HepG2 (cell line): Measurements from ENCODE around the gene CSNK1D. TPM values are rescaled to one million over a fixed set of nuclear protein-coding genes. Genes with fewer than 3 reads are reported as not detected.
A peak's percentile ranks its signal among the peaks of the same experiment; 100 is the strongest.

ENCODE experiments used
- CREM ChIP-seq, 2 experiments: sonication (generic) in 1 of 2; formaldehyde crosslinking in 1 of 2; IDR thresholded peaks; 2 replicates each; pipeline versions ENCODE4 v1.4.0 to v1.6.1; 2016 to 2020; ENCODE audit warnings: antibody characterized with exemption in 1 of 2, mild to moderate bottlenecking in 1 of 2, missing genetic modification reagents in 1 of 2
- GMEB1 ChIP-seq: sonication (generic); formaldehyde crosslinking; IDR thresholded peaks from 2 replicates; pipeline ENCODE4 v1.5.1; 2020; ENCODE audit warnings: missing genetic modification reagents, mild to moderate bottlenecking, borderline replicate concordance
- NR2F2 ChIP-seq: IDR thresholded peaks from 2 replicates; pipeline ENCODE4 v1.6.1; 2012; ENCODE audit warnings: low read depth, inconsistent platforms, borderline replicate concordance
- RBFOX2 ChIP-seq: fragments of 200-400 bp; formaldehyde crosslinking; IDR thresholded peaks from 2 replicates; pipeline ENCODE4 v1.6.1; 2017; ENCODE audit warnings: low read depth, mild to moderate bottlenecking, low read length
- SP4 ChIP-seq: sonication (generic); formaldehyde crosslinking; IDR thresholded peaks from 2 replicates; pipeline ENCODE4 v1.8.1; 2023; ENCODE audit warnings: mild to moderate bottlenecking, missing genetic modification reagents
- TFDP2 ChIP-seq: sonication (generic); formaldehyde crosslinking; IDR thresholded peaks from 2 replicates; pipeline ENCODE4 v1.4.0; 2020; ENCODE audit warnings: missing genetic modification reagents
- USF2 ChIP-seq, 2 experiments: sonication (generic) in 1 of 2; formaldehyde crosslinking in 1 of 2; IDR thresholded peaks; 2 replicates each; pipeline versions ENCODE4 v1.5.1 to v1.6.1; 2011 to 2020; ENCODE audit warnings: borderline replicate concordance in 1 of 2, low read depth in 1 of 2, low read length in 1 of 2, mild to moderate bottlenecking in 1 of 2, missing genetic modification reagents in 1 of 2, moderate library complexity in 1 of 2
- ZNF33A ChIP-seq: sonication (generic); formaldehyde crosslinking; IDR thresholded peaks from 2 replicates; pipeline ENCODE4 v1.5.1; 2020; ENCODE audit warnings: missing genetic modification reagents, mild to moderate bottlenecking, moderate library complexity, borderline replicate concordance
- ZNF609 ChIP-seq: sonication (generic); formaldehyde crosslinking; IDR thresholded peaks from 2 replicates; pipeline ENCODE4 v1.4.0; 2020; ENCODE audit warnings: mild to moderate bottlenecking, missing genetic modification reagents, borderline replicate concordance
- ZNF691 ChIP-seq: sonication (generic); formaldehyde crosslinking; IDR thresholded peaks from 2 replicates; pipeline ENCODE4 v1.4.0; 2020; ENCODE audit warnings: missing genetic modification reagents, low read depth, mild to moderate bottlenecking, borderline replicate concordance
- ZNF878 ChIP-seq: sonication (generic); formaldehyde crosslinking; IDR thresholded peaks from 2 replicates; pipeline ENCODE4 v1.8.1; 2023; ENCODE audit warnings: mild to moderate bottlenecking, missing genetic modification reagents, moderate library complexity
- ZSCAN22 ChIP-seq: sonication (generic); formaldehyde crosslinking; IDR thresholded peaks from 2 replicates; pipeline ENCODE4 v1.4.0; 2020; ENCODE audit warnings: mild to moderate bottlenecking, missing genetic modification reagents
- polyA plus RNA-seq, 8 experiments: library from polyadenylated mRNA; depleted of rRNA in 3 of 8; stranded (reverse) in 7 of 8; unstranded in 1 of 8; fragments of >200 nt; fragmentation: Illumina TruSeq in 4 of 8; extraction: Trizol in 4 of 8; gene quantifications; 2 replicates each; pipeline versions ENCODE4 v1.2.1 to v1.2.3, GENCODE V29; 2011 to 2016; ENCODE audit warnings: low read depth in 4 of 8, missing spikeins in 1 of 8, mixed read lengths in 1 of 8; ENCODE audit not compliant: insufficient read depth in 1 of 8
- total RNA-seq, 5 experiments: library from RNA; depleted of rRNA; stranded (reverse); fragments of >200 nt; fragmentation: Illumina TruSeq; extraction: Trizol; gene quantifications; 2 replicates each; pipeline ENCODE4 v1.2.3, GENCODE V29; 2016; ENCODE audit warnings: low read depth in 1 of 5

CSNK1D gene
- total and polyA plus RNA-seq, 2 of the 13 experiments (the other 11 are each of a cell fraction or from before 2014, with no cell fraction given): 31.5 to 128 TPM

- TF ChIP-seq USF2 (IDR thresholded peaks at IDR 0.05; ENCODE audit: low read depth, low read length) (no peak), USF2 (CRISPR knock-in tag; IDR thresholded peaks at IDR 0.05; ENCODE audit: borderline replicate concordance) (0 out of 2 replicates have a peak, but pooled peaks have one; percentile 18), ZSCAN22 (CRISPR knock-in tag) (0 out of 2 replicates have a peak, but pooled peaks have one; percentile 52), ZNF691 (CRISPR knock-in tag) (peak; percentile 95; the same call in 1 of the 2 replicates), ZNF609 (CRISPR knock-in tag) (peak; percentile 92), RBFOX2 (peak; percentile 78), TFDP2 (peak; percentile 96), ZNF878 (CRISPR knock-in tag) (peak; percentile 99), NR2F2 (no peak), GMEB1 (CRISPR knock-in tag) (peak; percentile 50; the same call in 1 of the 2 replicates), SP4 (CRISPR knock-in tag) (peak; percentile 64; the same call in 1 of the 2 replicates), CREM (IDR thresholded peaks at IDR 0.05) (peak; percentile 39; the same call in 1 of the 2 replicates), CREM (CRISPR knock-in tag; IDR thresholded peaks at IDR 0.05) (no peak), ZNF33A (CRISPR knock-in tag) (no peak)
Measured at GRCh38 chr17:82236142-82236971, 37.1 kb downstream of the CSNK1D start (continued).
